DOHH2 (cell line): ENCODE results near the gene CEP85.

Source experiments
- H3F3A ChIP-seq: fragments of 200-600 bp; sonication (generic), shearing (Covaris generic); 2 replicates; pipeline ENCODE4 v1.6.0; 2016; ENCODE audit warnings: antibody characterized with exemption, mild to moderate bottlenecking; ENCODE audit not compliant: control insufficient read depth, insufficient read depth
- H3K27ac ChIP-seq: fragments of 200-600 bp; sonication (generic); 2 replicates; pipeline ENCODE4 v1.5.1; 2014; ENCODE audit warnings: low read depth, mild to moderate bottlenecking, low read length, moderate library complexity
- H3K27me3 ChIP-seq: fragments of 200-600 bp; sonication (generic); 2 replicates; pipeline ENCODE4 v1.6.1; 2014; ENCODE audit warnings: mild to moderate bottlenecking, low read length, mixed read lengths; ENCODE audit not compliant: control insufficient read depth
- H3K36me3 ChIP-seq: fragments of 200-600 bp; sonication (generic); 2 replicates; pipeline ENCODE4 v1.6.1; 2014; ENCODE audit warnings: mild to moderate bottlenecking, low read length, moderate library complexity, mixed read lengths; ENCODE audit not compliant: control insufficient read depth
- H3K4me1 ChIP-seq: fragments of 200-600 bp; sonication (generic); 2 replicates; pipeline ENCODE4 v1.6.1; 2014; ENCODE audit warnings: mild to moderate bottlenecking, low read length, mixed read lengths; ENCODE audit not compliant: control insufficient read depth
- H3K4me2 ChIP-seq: fragments of 200-600 bp; sonication (generic); 2 replicates; pipeline ENCODE4 v1.6.0; 2014; ENCODE audit warnings: mild to moderate bottlenecking, low read length, moderate library complexity
- H3K4me3 ChIP-seq: fragments of 200-600 bp; sonication (generic); 2 replicates; pipeline ENCODE4 v1.5.1; 2014; ENCODE audit warnings: mild to moderate bottlenecking, low read length, mixed read lengths
- H3K79me2 ChIP-seq: fragments of 200-600 bp; sonication (generic); 2 replicates; pipeline ENCODE4 v1.6.1; 2014; ENCODE audit warnings: mild to moderate bottlenecking, low read length, mixed read lengths; ENCODE audit not compliant: control insufficient read depth
- H3K9me2 ChIP-seq: fragments of 200-600 bp; sonication (generic); replicated peaks from 2 replicates; pipeline ENCODE4 v1.6.1; 2014; ENCODE audit warnings: mild to moderate bottlenecking, low read length, mixed read lengths; ENCODE audit not compliant: control insufficient read depth
- H3K9me3 ChIP-seq: fragments of 200-600 bp; sonication (generic); 2 replicates; pipeline ENCODE4 v1.6.1; 2014; ENCODE audit warnings: antibody characterized with exemption, low read length, mixed read lengths; ENCODE audit not compliant: control insufficient read depth, insufficient read depth
- H4K20me1 ChIP-seq: fragments of 200-600 bp; sonication (generic); 2 replicates; pipeline ENCODE4 v1.6.0; 2014; ENCODE audit warnings: low read depth, mild to moderate bottlenecking, antibody characterized with exemption, low read length, moderate library complexity; ENCODE audit not compliant: control insufficient read depth, insufficient read depth
- EZH2phosphoT487 ChIP-seq: fragments of 200-600 bp; sonication (generic); IDR thresholded peaks from 2 replicates; pipeline ENCODE4 v1.6.1; 2017; ENCODE audit warnings: borderline replicate concordance, mild to moderate bottlenecking, antibody characterized with exemption, low read length, moderate library complexity, mixed read lengths
- TF ChIP-seq, protein P1 (sequence below): fragments of 200-600 bp; sonication (generic); IDR thresholded peaks from one replicate; pipeline ENCODE4 v1.5.1; 2014; ENCODE audit warnings: antibody characterized with exemption, mild to moderate bottlenecking, low read depth, low read length; ENCODE audit not compliant: poor library complexity, severe bottlenecking

The CEP85 gene

GRCh38 chr1:26275580-26276431 lies 41.8 kb downstream of the CEP85 start:
- H3K4me2 ChIP-seq = no peak overlapping the region
- H3F3A ChIP-seq = peaks cover 18% of the 10 kb centered on the region
- H3K9me3 ChIP-seq = no peaks in the 10 kb centered on the region
- no peaks in the 10 kb centered on the region for H3K27me3 ChIP-seq
- H4K20me1 ChIP-seq = peaks cover 2% of the 10 kb centered on the region; the same call in 1 of the 2 replicates
- no peaks in the 10 kb centered on the region for H3K9me2 ChIP-seq
- H3K4me1 ChIP-seq = peaks cover 37% of the 10 kb centered on the region
- peaks cover 8% of the 10 kb centered on the region; the same call in 1 of the 2 replicates for H3K79me2 ChIP-seq
- H3K4me3 ChIP-seq = no peak overlapping the region
- TF ChIP-seq, protein P1, sequence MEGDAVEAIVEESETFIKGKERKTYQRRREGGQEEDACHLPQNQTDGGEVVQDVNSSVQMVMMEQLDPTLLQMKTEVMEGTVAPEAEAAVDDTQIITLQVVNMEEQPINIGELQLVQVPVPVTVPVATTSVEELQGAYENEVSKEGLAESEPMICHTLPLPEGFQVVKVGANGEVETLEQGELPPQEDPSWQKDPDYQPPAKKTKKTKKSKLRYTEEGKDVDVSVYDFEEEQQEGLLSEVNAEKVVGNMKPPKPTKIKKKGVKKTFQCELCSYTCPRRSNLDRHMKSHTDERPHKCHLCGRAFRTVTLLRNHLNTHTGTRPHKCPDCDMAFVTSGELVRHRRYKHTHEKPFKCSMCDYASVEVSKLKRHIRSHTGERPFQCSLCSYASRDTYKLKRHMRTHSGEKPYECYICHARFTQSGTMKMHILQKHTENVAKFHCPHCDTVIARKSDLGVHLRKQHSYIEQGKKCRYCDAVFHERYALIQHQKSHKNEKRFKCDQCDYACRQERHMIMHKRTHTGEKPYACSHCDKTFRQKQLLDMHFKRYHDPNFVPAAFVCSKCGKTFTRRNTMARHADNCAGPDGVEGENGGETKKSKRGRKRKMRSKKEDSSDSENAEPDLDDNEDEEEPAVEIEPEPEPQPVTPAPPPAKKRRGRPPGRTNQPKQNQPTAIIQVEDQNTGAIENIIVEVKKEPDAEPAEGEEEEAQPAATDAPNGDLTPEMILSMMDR = peak; percentile 76
- no peak for TF ChIP-seq EZH2phosphoT487
- no peak overlapping the region for H3K27ac ChIP-seq
- H3K36me3 ChIP-seq = peaks cover 76% of the 10 kb centered on the region

GRCh38 chr1:26276432-26276838 lies 42.4 kb downstream of the CEP85 start:
- peaks cover 37% of the 10 kb centered on the region for H3K4me1 ChIP-seq
- H3K36me3 ChIP-seq = peaks cover 73% of the 10 kb centered on the region
- H3K9me3 ChIP-seq = no peaks in the 10 kb centered on the region
- peaks cover 8% of the 10 kb centered on the region; the same call in 1 of the 2 replicates for H3K79me2 ChIP-seq
- H4K20me1 ChIP-seq = peaks cover 2% of the 10 kb centered on the region; the same call in 1 of the 2 replicates
- TF ChIP-seq, protein P1 = no peak
- TF ChIP-seq EZH2phosphoT487 = no peak
- no peaks in the 10 kb centered on the region for H3K9me2 ChIP-seq
- no peak overlapping the region for H3K4me3 ChIP-seq
- peaks cover 18% of the 10 kb centered on the region for H3F3A ChIP-seq
- no peak overlapping the region for H3K4me2 ChIP-seq
- no peak overlapping the region for H3K27ac ChIP-seq
- no peaks in the 10 kb centered on the region for H3K27me3 ChIP-seq

DNA sequence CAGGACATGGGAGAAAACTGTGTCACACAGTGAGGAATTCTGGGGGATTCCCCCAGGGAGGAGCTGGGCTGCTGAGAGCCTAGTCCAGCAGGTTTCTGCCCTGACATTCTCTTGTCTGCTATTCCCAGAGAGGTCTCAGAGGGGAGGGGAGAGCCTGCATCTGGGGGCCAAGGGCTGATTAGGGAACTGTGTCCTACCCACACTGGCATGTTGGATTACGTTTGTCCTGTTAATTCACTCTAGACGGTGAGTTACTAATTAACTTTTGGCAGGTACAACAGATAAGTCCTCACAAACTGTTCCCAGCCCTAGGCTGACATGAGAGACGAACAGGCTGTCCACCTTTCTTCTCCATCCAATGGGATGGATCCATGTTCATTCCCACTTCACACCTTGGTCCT lies 43.3 kb downstream of the CEP85 start:
- Histone ChIP-seq H3K79me2 (peaks cover 8% of the 10 kb centered on the region; the same call in 1 of the 2 replicates), H3K9me2 (no peaks in the 10 kb centered on the region), H3K27ac (no peak overlapping the region), H3K27me3 (no peaks in the 10 kb centered on the region), H3K4me3 (no peak overlapping the region), H3F3A (peaks cover 18% of the 10 kb centered on the region), H3K36me3 (peaks cover 66% of the 10 kb centered on the region), H4K20me1 (peaks cover 2% of the 10 kb centered on the region; the same call in 1 of the 2 replicates), H3K9me3 (no peaks in the 10 kb centered on the region), H3K4me2 (no peak overlapping the region), H3K4me1 (peaks cover 37% of the 10 kb centered on the region)
- TF ChIP-seq, protein P1 = no peak
- no peak for TF ChIP-seq EZH2phosphoT487
